NCI-H526 treated with DMSO at 0.1 percent for 48 hours (cell line): ENCODE data around the gene SPSB1.

ENCODE experiments used
- DNase-seq: peaks from one replicate; lab custom pipeline; 2025; lab: John Stamatoyannopoulos, UW

Gene SPSB1

GRCh38 chr1:9344426-9345200, 51.9 kb downstream of the SPSB1 start:
- DNase-seq: no peak

GRCh38 chr1:9345471-9345870, 52.8 kb downstream of the SPSB1 start:
- DNase-seq: no peak

- DNase-seq: no peak
These were observed 53.2 kb downstream of the SPSB1 start for GRCh38 chr1:9345922-9346321.

GRCh38 chr1:9346566-9346965, 53.9 kb downstream of the SPSB1 start:
- DNase-seq: no peak

- no peak for DNase-seq
These were observed 54.6 kb downstream of the SPSB1 start for GRCh38 chr1:9347095-9347850.

DNA sequence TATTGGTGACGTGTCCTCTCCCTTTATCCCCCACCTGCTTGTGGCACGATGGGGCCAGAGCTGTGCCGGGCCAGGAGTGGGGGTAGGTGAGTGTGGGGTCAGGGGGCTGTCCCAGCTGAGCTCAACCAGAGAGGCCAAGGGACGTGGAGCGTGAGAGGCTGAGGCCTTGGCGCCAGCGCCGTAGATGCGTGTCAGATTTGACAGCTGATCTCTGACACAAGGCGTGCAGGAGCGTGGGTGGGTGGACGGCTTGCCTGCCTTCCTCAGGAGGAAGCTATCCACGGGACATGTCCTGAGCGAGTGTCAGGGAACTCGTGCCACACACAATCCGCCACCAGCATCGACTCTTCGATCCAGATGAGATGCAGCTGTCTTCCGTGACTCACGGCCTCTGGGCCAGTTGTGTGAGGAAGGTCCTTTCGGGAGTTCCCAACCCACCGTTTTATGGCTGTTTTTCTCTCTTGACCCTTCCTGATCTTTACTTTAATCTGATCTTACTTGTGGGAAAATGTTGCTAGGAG, 56.7 kb downstream of the SPSB1 start:
- DNase-seq: no peak

- no peak for DNase-seq
These were observed 57.6 kb downstream of the SPSB1 start for GRCh38 chr1:9350013-9350908.

DNA sequence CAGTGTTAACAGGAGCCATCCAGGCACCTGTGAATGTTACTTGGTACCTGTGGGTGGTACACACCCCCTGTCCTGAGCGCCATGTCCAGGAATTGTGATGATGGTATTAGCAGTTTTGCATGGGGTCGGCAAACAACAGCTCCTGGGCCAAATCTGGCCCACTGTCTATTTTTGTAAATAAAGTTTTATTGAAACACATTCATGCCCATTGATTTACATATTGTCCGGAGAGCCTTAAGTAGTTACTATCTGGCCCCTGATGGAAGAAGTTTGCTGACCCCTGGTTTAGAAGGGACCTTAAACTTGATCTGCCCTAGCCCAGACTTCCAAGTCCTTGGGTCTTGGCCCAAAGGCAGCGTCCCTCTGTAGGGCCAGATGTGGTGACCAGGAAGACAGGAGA, 58.3 kb downstream of the SPSB1 start:
- DNase-seq: no peak

GRCh38 chr1:9351654-9352271, 59.1 kb downstream of the SPSB1 start:
- no peak for DNase-seq

DNA sequence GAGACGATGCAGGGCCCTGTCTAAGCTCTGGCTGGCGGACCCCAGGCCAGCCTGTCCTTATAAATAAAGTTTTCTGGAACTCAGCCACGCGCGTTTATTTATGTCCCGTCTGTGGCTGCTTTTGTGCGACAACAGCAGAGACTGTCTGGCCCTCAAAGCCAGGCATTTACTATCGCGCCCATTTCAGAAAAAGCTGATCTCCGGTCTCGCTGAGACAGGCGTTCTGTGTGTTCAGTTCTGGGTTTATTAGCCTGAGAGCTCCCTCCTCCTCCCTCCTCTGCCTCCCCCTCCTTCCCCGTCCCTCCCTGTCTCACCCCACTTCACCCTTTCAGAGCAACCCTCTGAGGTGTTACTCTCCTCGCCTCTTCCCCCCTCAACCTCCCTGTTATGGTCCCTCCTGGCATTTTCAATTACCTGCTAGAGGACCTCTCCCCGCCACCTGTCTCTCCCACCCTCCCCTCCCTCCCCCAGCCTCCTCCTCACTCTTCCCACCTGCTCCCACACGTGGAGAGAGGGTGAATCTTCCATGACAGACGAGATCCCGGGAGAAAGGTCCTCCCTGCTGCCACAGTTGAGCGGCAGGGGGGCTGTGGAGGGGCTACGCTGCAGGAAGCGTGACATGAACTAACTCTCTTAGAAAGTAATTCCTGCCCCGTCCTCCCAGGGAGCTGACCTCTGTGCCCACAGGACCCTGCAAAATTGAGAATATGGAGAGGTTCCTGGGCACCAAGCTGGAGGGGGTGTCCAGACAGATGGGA, 59.9 kb downstream of the SPSB1 start:
- no peak for DNase-seq

- DNase-seq: no peak
These were observed 62.8 kb downstream of the SPSB1 start for GRCh38 chr1:9355503-9355902.

DNA sequence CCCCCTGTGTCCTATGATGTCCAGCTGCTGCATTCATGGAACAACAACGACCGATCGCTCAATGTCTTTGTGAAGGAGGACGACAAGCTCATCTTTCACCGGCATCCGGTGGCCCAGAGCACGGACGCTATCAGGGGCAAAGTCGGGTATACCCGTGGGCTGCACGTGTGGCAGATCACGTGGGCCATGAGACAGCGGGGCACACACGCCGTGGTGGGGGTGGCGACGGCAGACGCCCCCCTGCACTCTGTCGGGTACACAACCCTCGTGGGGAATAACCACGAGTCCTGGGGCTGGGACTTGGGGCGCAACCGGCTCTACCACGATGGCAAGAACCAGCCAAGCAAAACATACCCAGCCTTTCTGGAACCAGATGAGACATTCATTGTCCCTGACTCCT, 63.3 kb downstream of the SPSB1 start:
- DNase-seq: no peak

DNA sequence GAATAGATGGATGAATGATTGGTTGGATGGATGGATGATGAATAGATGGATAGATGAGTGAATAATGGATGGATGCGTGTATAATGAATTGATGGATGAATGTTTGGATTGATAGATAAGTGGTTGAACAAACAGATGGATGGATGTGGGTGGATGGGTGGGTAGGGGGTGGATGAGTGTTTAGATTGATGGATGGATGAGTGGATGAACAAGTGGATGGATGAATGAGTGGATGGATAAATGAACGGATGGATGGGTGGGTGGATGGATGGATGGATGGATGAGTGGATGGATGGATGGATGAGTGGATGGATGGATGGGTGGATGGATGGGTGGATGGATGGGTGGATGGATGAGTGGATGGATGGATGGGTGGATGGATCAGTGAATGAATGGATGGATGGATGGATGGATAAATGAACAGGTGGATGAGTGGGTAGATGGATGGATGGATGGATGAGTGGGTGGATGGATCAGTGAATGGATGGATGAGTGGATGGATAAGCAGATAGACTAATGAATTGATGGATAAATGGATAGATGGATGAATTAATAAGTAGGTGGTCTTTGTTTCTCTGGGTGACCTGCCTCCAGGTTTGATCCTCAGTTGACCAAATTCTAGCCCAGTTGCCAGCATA, 64.3 kb downstream of the SPSB1 start:
- no peak for DNase-seq

DNA sequence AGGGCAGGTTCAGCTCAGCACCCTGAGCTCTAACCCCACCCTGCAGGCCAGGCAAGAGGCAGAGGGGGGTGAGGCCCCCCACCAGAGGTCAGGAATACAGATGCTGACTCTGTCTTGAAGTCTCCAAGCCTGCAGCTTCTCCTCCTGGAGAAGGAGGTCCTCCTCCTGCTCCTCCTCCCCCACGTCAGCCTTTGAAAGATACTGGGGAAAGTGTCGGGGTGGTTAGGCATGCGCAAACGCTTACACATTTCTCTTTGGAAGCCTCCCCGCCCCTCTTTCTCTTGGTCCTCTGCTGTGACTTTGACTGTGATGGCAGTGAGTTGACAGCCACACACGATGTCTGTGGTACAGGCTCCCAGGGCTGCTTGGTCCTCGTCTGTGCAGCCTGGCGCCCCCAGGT, 65.3 kb downstream of the SPSB1 start:
- no peak for DNase-seq

- no peak for DNase-seq
These were observed 67.8 kb downstream of the SPSB1 start for GRCh38 chr1:9360371-9361064.

DNA sequence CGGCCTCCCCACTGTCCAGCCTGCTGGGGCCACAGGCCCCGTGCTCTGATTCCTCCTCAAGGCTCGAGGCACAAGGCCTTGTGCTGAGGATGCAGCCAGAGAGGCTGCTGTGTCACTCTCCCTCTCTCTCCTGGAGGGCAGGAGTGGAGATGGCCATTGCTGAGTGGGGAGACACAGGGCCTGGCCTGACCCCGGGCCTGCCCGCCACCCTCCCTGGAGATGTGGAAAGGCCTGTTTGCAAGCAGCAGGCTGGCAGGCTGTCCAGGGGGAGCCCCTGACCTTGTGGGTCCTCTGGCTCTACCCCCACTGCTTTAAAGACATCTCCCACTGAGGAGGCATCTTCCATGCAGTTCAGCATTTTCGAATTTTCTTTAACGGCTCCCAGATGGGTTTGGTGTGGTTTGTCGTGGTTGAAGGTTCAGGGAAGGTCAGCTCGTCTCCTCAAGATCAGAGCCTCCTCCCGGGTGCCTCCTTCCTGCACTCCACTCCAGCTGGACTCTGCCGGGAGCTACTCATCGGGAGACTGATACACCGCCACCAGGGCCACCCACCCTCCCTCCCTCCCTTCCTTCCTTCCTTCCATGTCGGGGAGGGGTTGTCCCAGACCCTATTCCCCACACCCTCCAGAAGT, 69.1 kb downstream of the SPSB1 start:
- DNase-seq: no peak

DNA sequence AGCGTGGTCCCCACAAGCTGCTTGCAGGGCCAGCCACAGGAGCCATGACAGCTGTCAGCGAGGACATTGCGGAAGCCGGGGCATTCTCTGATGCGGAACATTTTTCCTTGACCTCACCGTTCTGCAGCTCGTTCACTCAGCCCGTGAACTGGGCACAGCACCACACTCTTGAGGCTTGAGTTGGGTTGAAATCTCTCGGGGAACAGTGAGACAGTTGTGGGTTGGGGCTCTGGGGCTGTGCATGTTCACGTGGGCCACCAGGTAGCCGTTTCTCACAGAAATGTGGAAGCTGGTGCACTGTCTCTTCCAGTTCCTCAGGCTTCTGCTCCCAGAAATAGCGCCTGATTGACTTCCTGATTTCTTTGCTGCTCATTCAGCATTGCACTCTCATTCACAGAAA, 69.8 kb downstream of the SPSB1 start:
- DNase-seq: no peak

- DNase-seq: no peak
These were observed 70.4 kb downstream of the SPSB1 start for GRCh38 chr1:9363061-9363471.

DNA sequence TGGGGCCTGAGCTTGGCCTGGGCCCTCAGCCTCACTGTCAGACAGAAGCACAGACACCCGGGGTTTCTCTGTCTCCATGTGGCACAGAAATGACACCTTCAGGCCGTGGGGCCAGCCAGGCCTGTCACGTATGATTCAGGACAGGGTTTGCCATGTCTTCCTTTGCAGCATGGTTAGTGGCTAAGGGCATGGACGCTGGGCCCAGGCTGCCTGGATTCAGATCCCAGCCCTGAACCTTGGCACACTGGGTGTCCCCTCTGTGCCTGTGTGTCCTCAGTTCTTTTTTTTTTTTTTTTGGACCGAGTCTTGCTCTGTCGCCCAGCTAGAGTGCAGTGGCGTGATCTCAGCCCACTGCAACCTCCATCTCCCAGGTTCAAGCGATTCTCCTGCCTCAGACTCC, 73.6 kb downstream of the SPSB1 start:
- DNase-seq: no peak
